HG03565 (cell line): ENCODE data around the gene PAPLN.

Source experiments
- ATAC-seq: cut with Tn5 transposase; IDR thresholded peaks from one replicate; pipeline ENCODE4 v1.9.1; 2021; ENCODE audit warnings: mild to moderate bottlenecking, moderate library complexity; ENCODE audit not compliant: unreplicated experiment

The PAPLN gene

GRCh38 chr14:73231981-73232851 is 5.1 kb upstream of the PAPLN start:
- no peak for ATAC-seq

DNA sequence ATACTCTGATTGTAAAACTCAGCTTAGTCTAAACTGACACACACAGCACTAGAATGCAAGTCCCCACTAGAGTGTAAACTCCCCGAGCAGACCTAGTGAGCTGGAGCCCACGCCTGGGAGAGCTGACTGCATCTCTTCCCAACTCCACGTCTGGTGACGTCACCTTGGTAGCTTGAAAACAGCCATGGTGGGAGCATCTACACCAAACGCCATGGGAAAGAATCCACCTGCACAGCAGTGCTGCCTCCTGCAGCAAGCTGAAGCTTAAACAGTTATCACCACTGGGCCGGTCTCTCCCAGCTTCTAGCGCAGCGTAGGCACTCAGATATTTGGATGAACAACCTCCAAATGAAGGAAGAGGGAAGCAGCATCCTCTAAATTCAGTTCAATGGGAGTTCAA is 4.3 kb upstream of the PAPLN start:
- ATAC-seq = no peak

GRCh38 chr14:73233564-73233963 is 3.7 kb upstream of the PAPLN start:
- no peak for ATAC-seq

DNA sequence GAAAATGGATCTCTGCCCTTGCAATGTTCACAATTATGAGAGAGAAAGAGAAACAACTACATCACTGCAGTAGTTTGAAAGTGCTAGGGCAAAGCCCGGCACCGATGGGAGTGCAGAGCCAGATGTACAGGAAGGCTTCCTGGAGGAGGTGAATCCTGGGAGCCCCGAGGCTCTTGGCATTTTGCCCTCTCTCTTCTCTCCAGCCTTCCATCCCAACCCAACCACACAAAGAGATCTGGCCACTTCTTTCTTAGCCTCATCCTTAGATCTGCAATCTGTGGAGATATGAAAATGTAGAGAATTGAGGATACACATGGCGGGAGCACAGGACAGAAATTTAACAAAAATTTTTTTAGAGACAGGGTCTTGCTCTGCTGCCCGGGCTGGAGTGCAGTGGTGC is 3.3 kb upstream of the PAPLN start:
- ATAC-seq = no peak

DNA sequence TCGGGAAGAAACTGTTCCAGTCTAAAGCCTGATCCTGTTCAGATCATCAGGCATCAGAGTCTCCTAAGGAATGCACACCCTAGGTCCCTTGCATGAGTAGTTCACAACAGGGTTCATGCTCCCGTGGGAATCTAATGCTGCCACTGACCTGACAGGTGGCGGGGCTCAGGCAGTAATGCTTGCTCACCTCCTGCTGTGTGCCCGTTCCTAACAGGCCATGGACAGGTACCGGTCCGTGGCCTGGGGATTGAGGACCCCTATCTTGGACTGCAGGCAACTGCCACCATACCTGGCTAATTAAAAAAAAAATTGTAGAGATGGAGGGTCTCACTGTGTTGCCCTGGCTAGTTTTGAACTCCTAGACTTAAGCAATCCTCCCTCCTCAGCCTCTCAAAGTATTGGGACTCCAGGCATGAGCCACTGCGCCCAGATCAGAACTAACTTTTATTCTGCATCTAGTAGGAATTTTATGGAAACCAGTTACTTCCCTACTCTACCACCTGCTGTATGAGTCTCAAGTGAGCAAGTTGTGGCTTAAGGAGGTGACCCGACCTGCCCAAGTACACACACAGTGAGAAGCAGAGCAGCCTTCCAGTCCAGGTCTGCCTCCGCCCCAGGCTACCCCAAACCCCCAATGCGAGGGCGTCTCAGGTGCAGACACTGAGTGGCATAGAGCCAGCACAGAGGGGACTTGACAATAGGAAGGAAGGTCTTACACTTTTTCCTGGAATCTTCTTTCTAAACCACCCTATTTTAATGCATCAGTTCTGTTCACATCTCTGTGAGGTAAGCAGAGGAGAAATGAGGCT is 2.5 kb upstream of the PAPLN start:
- ATAC-seq = no peak

DNA sequence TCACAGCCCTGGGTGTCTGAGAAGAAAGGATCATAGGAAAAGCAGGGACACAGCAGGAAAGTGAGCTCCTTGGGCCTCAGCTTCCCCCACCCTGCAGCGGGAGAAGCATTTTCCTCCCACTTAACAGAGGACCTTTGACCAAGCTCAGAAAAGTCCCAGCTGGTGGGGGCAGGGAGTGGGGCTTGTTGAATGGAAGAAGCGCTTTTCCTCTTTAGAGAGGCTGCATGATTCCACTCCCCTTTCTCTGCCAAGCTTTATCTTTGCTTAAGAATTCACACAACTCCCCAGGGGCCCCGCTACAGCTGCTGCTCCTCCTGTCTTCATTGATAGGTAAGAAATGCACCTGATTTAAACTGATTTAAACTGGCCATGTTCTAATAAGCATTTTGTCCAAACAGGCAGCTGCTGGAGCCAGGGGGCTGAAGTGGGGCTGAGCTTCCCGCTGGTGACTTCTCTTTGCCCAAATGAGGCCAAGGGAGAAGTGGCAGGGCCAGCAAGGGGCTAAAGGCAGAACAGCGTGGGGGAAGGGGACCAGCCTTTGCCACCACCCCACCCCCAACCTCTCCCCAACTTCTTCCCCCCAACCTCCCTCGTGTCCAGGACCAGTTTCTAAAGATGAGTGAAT is 1.7 kb upstream of the PAPLN start:
- ATAC-seq = no peak

- ATAC-seq = no peak
Observed at GRCh38 chr14:73236157-73236556, 1.1 kb upstream of the PAPLN start.

DNA sequence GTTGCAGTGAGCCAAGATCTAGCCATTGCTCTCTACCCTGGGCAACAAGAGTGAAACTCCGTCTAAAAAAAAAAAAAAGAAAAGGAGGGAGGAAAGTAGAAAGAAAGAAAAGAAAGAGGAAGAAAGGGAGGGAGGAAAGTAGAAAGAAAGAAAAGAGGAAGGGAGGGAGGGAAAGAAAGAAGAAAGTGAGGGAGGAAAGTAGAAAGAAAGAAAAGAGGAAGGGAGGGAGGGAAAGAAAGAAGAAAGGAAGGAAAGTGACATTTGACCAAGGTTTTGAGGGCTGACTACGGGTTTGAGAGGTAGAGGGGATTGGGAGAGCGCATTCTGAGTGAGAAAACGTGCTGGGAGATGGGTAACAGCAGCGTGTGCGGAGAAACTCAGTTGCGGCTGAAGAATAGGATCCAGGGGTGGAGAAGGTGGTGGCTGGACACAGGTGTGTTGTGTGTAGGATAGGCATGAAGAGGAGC is 521 bp upstream of the PAPLN start:
- ATAC-seq = no peak

DNA sequence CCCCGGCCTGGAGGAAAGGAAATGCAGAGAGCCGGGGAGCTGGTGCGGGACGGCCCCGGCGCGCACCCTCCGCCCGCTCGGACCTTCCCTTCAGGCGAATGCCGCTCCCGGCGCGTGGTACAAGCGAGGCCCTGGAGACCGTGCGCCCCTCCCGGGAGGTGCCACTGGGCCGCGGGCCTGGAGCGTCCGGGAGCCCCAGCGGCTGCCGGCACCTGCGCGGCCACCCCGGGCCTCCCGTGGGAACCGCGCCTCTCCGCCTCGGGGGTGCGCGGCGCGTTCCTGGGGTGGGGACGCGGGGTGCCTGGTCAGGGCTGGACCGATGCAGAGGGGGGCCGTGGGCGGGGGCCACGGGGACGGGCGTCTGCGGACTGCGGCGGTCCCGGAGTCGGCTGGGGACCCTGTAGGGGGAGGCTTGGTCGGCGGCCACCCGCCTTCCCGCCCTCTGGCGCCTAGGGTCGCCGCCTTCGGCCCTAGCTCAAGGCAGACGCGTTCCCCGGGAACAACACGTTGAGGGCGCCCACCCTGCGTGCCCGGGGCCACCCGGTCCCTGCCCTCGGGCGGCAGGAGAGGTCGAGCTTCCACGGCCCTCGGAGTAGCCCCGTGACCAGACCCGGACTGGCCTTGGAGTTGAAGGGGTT is 599 bp downstream of the PAPLN start:
- no peak for ATAC-seq

- ATAC-seq = no peak
Observed at GRCh38 chr14:73238424-73238852, 1.1 kb downstream of the PAPLN start.

DNA sequence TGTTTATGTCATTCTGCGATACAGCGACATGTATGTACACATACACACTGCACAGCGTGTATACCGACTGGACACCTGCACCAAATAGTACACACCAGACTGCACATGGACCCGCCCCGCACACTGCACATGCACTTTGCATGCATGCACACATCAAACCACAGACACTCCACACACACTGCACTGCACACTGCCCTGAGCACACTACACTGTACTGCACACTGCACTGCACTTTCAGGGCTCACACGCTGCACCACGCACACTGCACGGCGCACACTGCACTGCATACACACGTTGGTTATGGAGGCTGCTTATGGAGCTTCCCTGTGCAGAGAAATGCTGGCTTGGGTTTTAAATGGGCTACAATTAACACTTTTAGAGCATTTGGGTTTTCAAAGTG is 1.6 kb downstream of the PAPLN start:
- ATAC-seq = no peak

DNA sequence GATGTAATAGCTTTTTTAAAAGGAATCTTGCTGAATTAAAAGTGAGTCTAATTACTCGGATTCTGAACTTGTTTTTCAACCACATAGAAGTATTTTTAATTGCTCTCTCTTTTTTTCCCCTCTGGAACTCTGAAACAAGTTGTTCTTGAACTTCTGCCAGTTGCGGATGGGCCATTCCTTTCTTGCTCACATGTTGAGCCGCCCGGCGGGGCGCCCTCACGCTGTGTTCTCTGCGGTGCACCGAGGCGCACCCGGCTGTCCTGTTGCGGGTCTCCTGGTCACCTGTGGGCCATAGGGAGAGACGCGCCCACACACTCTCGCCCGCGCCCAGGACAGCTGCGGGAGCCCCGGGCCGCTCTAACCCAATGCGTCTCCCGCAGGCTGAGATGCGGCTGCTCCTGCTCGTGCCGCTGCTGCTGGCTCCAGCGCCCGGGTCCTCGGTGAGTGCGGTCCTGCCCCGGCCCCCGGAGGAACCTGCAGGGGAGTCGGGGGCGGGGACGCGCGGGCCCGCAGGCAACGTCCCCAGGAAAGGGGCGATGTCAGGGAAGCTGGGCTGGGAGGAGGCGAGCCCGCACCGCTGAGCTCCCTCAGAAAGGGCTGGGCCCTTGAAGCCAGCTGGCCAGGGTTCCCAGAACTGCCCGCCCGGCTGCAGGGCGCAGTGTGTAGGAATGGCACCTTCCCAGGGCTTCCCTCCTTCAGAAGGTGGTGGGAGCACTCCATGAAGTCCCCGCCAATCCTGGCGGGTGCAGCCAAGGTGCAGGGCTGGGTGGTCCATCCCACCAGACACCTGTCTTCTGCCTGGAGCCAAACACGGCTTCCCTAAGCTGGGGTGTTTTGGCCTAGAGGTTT is 2.3 kb downstream of the PAPLN start:
- no peak for ATAC-seq

GRCh38 chr14:73240816-73241480 is 3.6 kb downstream of the PAPLN start:
- no peak for ATAC-seq

DNA sequence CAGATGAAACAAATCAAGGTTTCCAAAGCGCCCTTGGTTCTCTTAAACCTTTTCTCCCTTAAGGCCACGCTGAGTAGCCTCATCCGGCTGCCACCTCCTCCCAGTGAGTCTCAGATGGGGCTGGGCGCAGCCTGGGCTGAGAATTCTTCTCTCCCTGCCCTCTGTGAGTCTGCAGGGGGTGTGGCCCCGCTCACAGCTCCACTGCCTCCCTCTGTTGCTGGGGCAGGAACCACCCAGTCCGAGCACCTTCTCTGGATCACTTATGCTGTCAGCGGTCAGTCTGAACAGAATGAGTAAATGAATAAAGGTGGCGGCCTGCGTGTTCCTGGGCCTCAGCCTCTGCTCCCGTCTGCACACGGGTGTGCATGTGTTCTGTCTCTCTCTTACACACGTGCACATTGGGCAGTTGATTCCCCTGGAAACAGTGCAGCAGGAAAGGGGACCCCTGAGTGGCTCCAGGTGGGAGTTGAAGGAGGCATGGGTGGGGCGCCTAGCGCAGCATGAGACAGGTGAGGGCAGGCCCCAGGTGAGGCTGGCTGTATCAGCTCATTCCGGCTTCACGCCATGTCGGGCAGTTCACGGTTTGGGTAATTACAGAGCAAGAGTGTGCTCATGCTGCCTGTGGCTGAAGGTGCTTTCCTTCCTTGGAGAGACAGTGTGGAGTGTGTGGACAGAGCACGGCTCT is 4.3 kb downstream of the PAPLN start:
- no peak for ATAC-seq

DNA sequence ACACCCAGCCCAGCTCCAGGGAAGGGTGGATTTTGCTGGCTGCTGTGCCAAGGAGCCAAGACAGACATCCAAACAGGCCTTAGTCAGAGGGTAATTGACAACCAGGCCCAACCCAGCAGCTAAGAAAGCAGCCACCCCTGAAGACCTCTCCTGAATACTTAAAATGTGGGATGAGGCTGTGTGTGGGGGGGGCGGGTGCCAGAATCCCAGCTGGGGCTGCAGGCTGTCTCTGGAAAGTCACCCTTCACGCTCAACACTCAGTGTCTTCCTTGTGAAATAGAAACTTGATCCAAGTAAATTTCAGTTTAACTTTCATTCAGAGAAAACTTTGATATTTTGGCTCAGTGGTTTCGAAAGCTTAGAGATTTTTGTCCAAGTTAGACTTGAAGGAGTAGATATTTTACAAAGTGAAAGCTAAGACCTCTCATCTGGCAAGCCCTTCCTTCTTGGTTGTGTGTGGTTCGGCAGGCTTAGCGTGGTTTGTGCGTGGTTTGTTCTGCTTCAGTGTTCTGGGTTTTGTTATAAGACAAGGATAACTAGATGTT is 5.1 kb downstream of the PAPLN start:
- ATAC-seq = no peak

GRCh38 chr14:73243341-73243740 is 6.0 kb downstream of the PAPLN start:
- ATAC-seq = no peak

DNA sequence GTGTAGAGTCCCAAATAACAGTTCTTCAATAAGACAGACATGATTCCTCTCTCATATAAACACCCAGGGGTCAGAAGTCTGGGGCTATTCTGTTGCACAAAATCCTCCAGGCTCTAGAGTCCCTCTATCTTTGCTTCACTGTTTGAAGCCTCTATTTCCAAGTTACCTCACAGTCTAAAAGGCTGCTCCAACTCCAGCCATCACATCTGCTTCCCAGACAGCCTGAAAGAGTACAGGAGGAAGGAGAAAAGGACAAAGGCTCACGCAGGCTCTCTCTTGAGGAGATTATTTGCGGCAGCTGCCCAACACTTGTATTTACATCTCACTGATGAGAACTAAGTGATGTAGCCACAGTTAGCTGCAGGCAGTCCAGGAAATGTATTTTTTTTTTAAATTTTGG is 6.4 kb downstream of the PAPLN start:
- ATAC-seq = no peak

DNA sequence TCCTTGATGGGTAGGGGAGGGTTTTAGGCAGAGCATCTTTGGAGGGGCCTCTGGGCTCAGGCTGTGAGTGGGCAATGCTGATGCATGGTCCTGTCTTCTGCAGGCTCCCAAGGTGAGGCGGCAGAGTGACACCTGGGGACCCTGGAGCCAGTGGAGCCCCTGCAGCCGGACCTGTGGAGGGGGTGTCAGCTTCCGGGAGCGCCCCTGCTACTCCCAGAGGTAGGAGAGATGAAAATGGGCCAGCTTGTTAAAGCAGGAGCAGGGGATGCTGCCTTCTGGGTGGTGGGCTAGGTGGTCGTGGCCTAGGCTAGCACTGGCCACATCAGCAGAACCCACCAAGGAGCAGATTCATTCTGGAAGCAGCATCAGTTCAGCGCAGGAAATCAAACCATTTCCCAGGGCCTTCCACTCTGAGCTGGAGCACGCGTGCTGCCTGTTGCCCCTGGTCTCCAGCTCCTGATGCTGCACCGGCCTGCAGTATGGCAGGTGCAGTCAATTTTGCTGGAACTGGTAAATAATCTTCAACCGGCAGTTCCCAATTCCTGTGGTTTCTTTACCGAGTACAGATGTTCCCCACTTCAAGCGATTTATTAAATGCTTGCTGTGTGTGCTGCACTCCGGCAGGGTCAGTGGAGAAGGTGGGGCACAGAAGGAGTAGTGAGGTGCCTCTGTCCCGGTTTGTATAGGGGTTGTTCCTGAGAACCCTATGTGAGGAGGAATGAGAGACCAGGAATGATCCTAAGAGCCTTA is 7.4 kb downstream of the PAPLN start:
- ATAC-seq = no peak
